ENCODE data around the gene IRX1.

Gene IRX1

GRCh38 chr5:3595006-3595961, at the start of gene IRX1:
Gene IRX1, plus strand, starts transcription at chr5:3595832. Its CDS starts 274 bp downstream, at chr5:3596106.
- no peak for DNase-seq

GRCh38 chr5:3546028-3546427, 49.6 kb upstream of the IRX1 start:
- no peak for DNase-seq

- DNase-seq = no peak
Measured at GRCh38 chr5:3564116-3564515, 31.5 kb upstream of the IRX1 start.

GRCh38 chr5:3564827-3565518, 30.7 kb upstream of the IRX1 start:
- DNase-seq = no peak

GRCh38 chr5:3584724-3585531, 10.7 kb upstream of the IRX1 start:
- DNase-seq = no peak

- no peak for DNase-seq
Measured at GRCh38 chr5:3590161-3590966, 5.3 kb upstream of the IRX1 start.

GRCh38 chr5:3590967-3591900, 4.4 kb upstream of the IRX1 start:
- no peak for DNase-seq

- DNase-seq = no peak
Measured at GRCh38 chr5:3592298-3592697, 3.3 kb upstream of the IRX1 start.

- DNase-seq = no peak
Measured at GRCh38 chr5:3593771-3594509, 1.7 kb upstream of the IRX1 start.

- DNase-seq = no peak
Measured at GRCh38 chr5:3594510-3595005, 1.1 kb upstream of the IRX1 start.

- no peak for DNase-seq
Measured at GRCh38 chr5:3596261-3596825, 711 bp downstream of the IRX1 start.

GRCh38 chr5:3596857-3597166, 1.2 kb downstream of the IRX1 start:
- DNase-seq = no peak

- DNase-seq = no peak
Measured at GRCh38 chr5:3597167-3598007, 1.8 kb downstream of the IRX1 start.

GRCh38 chr5:3598207-3598606, 2.6 kb downstream of the IRX1 start:
- DNase-seq = no peak

- no peak for DNase-seq
Measured at GRCh38 chr5:3598769-3599211, 3.2 kb downstream of the IRX1 start.

- DNase-seq = no peak
Measured at GRCh38 chr5:3599226-3600105, 3.8 kb downstream of the IRX1 start.

GRCh38 chr5:3600106-3601060, 4.8 kb downstream of the IRX1 start:
- no peak for DNase-seq
